CD14-positive monocyte (primary cell): Measurements from ENCODE around the gene PNMA6F. TPM values are rescaled to one million over a fixed set of nuclear protein-coding genes. Genes with fewer than 3 reads are reported as not detected.

Source experiments
- DNase-seq, 3 donors: peaks; one replicate each; pipeline ENCODE4 v3.0.0-alpha.2; 2011 to 2022
- H2AFZ ChIP-seq: 2 replicates; pipeline ENCODE4 v1.6.0; 2012; ENCODE audit warnings: mild to moderate bottlenecking, low read depth, low read length, inconsistent platforms; ENCODE audit not compliant: insufficient read depth, poor library complexity, severe bottlenecking
- H3K27ac ChIP-seq, 2 donors: 1 replicate in 1 of 2; 2 replicates in 1 of 2; pipeline ENCODE4 v1.5.1; 2012 to 2013; ENCODE audit warnings: low read length in 2 of 2, control low read depth in 1 of 2, inconsistent platforms in 1 of 2, low read depth in 1 of 2, mild to moderate bottlenecking in 1 of 2
- H3K27me3 ChIP-seq, 2 donors: one replicate each; pipeline versions ENCODE4 v1.6.0 to v1.6.1; 2011 to 2013; ENCODE audit warnings: low read length in 2 of 2; ENCODE audit not compliant: control insufficient read depth in 2 of 2, insufficient read depth in 2 of 2
- H3K36me3 ChIP-seq, 2 donors: replicated peaks in 1 of 2; 1 replicate in 1 of 2; 2 replicates in 1 of 2; pipeline versions ENCODE4 v1.5.1 to v1.6.1; 2012 to 2013; ENCODE audit warnings: low read length in 2 of 2, control low read depth in 1 of 2, inconsistent platforms in 1 of 2, mild to moderate bottlenecking in 1 of 2; ENCODE audit not compliant: insufficient read depth in 2 of 2, control insufficient read depth in 1 of 2
- H3K4me1 ChIP-seq, 2 donors: 1 replicate in 1 of 2; 2 replicates in 1 of 2; pipeline versions ENCODE4 v1.5.1 to v1.6.1; 2012 to 2013; ENCODE audit warnings: low read length in 2 of 2, control low read depth in 1 of 2, inconsistent platforms in 1 of 2, mild to moderate bottlenecking in 1 of 2, moderate library complexity in 1 of 2; ENCODE audit not compliant: insufficient read depth in 2 of 2, control insufficient read depth in 1 of 2
- H3K4me2 ChIP-seq: replicated peaks from 2 replicates; pipeline ENCODE3; 2012; ENCODE audit warnings: low read length, moderate library complexity, mild to moderate bottlenecking; ENCODE audit not compliant: poor library complexity, severe bottlenecking; ENCODE audit errors: extremely low read depth
- H3K4me3 ChIP-seq, 3 experiments: fragments of 200-600 bp in 1 of 3; sonication (generic) in 1 of 3; replicated peaks in 1 of 3; 1 replicate in 2 of 3; 2 replicates in 1 of 3; pipeline ENCODE4 v1.5.1; 2011 to 2013; ENCODE audit warnings: low read length in 3 of 3, mild to moderate bottlenecking in 3 of 3, control low read depth in 2 of 3, low read depth in 2 of 3, inconsistent platforms in 1 of 3, moderate library complexity in 1 of 3
- H3K79me2 ChIP-seq: 2 replicates; pipeline ENCODE4 v1.6.0; 2012; ENCODE audit warnings: mild to moderate bottlenecking, control low read depth, inconsistent platforms, low read length, moderate library complexity; ENCODE audit not compliant: insufficient read depth
- H3K9ac ChIP-seq: 2 replicates; pipeline ENCODE4 v1.6.0; 2017; ENCODE audit warnings: low read length, mild to moderate bottlenecking; ENCODE audit not compliant: insufficient read depth, poor library complexity, severe bottlenecking
- H3K9me3 ChIP-seq, 2 donors: replicated peaks in 1 of 2; 1 replicate in 1 of 2; 2 replicates in 1 of 2; pipeline versions ENCODE4 v1.5.1 to v1.6.1; 2012 to 2013; ENCODE audit warnings: low read length in 2 of 2, control low read depth in 1 of 2; ENCODE audit not compliant: control insufficient read depth in 1 of 2, insufficient read depth in 1 of 2
- H4K20me1 ChIP-seq: 2 replicates; pipeline ENCODE4 v1.6.0; 2012; ENCODE audit warnings: mild to moderate bottlenecking, low read length, control low read depth, moderate library complexity; ENCODE audit not compliant: insufficient read depth
- H3K27ac Mint-ChIP-seq, 7 donors: one replicate each; pipeline ENCODE4 v1.8.0; 2020; ENCODE audit warnings: mild to moderate bottlenecking in 7 of 7, mixed read lengths in 7 of 7, moderate library complexity in 6 of 7, inconsistent platforms in 2 of 7
- H3K27me3 Mint-ChIP-seq, 3 donors: one replicate each; pipeline ENCODE4 v1.8.0; 2021 to 2022; ENCODE audit warnings: low read depth in 3 of 3, mild to moderate bottlenecking in 3 of 3, mixed read lengths in 3 of 3, moderate library complexity in 3 of 3, inconsistent platforms in 1 of 3
- H3K36me3 Mint-ChIP-seq, 2 donors: one replicate each; pipeline ENCODE4 v1.8.0; 2020; ENCODE audit warnings: mixed read lengths in 2 of 2, inconsistent platforms in 1 of 2, mild to moderate bottlenecking in 1 of 2
- H3K4me1 Mint-ChIP-seq: one replicate; pipeline ENCODE4 v1.8.0; 2020; ENCODE audit warnings: mild to moderate bottlenecking, mixed read lengths
- H3K4me3 Mint-ChIP-seq, 2 donors: one replicate each; pipeline ENCODE4 v1.8.0; 2020; ENCODE audit warnings: mild to moderate bottlenecking in 2 of 2, mixed read lengths in 2 of 2, moderate library complexity in 1 of 2
- H3K9me3 Mint-ChIP-seq, 7 donors: one replicate each; pipeline ENCODE4 v1.8.0; 2020 to 2022; ENCODE audit warnings: mixed read lengths in 7 of 7, mild to moderate bottlenecking in 6 of 7, moderate library complexity in 6 of 7, inconsistent platforms in 2 of 7
- WGBS: methylation state at CpG from one replicate; pipeline ENCODE4 v1.1.5; 2013; ENCODE audit warnings: missing lambda C conversion rate; ENCODE audit not compliant: insufficient coverage; 5-methylcytosine and 5-hydroxymethylcytosine counted together
- intact Hi-C, 2 donors: fragments of 100-400 bp; cut with micrococcal nuclease; formaldehyde crosslinking; loops; one replicate each; pipeline versions ENCODE4 v1.15.0 to v1.15.1; 2023
- polyA plus RNA-seq, 3 donors: library from polyadenylated mRNA; depleted of rRNA in 1 of 3; unstranded in 2 of 3; stranded (reverse) in 1 of 3; fragments of 300-500 nt in 2 of 3; fragments of >200 nt in 1 of 3; fragmentation: Illumina TruSeq in 2 of 3; gene quantifications; 1 replicate in 2 of 3; 2 replicates in 1 of 3; pipeline ENCODE4 v1.2.3, GENCODE V29; 2012 to 2021
- TF ChIP-seq, protein P1 (sequence below): fragments of 200-600 bp; IDR thresholded peaks from one replicate; pipeline ENCODE4 v1.8.0; 2022; ENCODE audit warnings: antibody characterized with exemption, mild to moderate bottlenecking

PNMA6F gene
- polyA plus RNA-seq, 3 donors, result not detected

DNA sequence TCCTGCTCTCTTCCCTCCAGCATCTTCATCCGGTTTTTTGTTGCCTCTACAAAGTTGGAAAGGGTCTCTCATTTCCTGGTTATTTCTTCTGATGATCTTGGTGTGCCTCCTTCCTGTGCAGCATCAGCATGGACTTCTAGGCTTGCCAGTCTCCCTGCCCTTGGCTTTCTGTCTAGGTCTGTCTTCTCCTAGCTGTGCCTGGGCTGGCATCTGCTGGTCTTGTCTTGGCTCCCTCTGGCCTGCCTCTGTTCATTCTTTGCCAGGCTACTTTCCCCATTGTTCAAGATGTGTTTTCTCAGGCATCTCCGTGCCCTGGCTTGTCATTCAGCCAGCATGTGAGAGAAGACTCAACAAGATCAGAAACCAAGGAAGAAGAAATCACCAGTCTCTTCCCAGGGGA lies 22.1 kb upstream of the PNMA6F start:
- Mint-ChIP-seq H3K27ac (peak overlapping the region in 2 of 7 donors; percentile 23 to 33), H3K4me1 (peaks cover 2% of the 10 kb centered on the region), H3K36me3 (peaks cover 64 to 66% of the 10 kb centered on the region in 2 donors), H3K27me3 (peaks cover 0 to 2% (median 2%) of the 10 kb centered on the region in 3 donors), H3K4me3 (no peak overlapping the region), H3K9me3 (peaks cover 0 to 20% (median 2%) of the 10 kb centered on the region in 7 donors)
- no peak overlapping the region for H3K4me2 ChIP-seq
- no peak overlapping the region for H3K9ac ChIP-seq
- TF ChIP-seq, protein P1, sequence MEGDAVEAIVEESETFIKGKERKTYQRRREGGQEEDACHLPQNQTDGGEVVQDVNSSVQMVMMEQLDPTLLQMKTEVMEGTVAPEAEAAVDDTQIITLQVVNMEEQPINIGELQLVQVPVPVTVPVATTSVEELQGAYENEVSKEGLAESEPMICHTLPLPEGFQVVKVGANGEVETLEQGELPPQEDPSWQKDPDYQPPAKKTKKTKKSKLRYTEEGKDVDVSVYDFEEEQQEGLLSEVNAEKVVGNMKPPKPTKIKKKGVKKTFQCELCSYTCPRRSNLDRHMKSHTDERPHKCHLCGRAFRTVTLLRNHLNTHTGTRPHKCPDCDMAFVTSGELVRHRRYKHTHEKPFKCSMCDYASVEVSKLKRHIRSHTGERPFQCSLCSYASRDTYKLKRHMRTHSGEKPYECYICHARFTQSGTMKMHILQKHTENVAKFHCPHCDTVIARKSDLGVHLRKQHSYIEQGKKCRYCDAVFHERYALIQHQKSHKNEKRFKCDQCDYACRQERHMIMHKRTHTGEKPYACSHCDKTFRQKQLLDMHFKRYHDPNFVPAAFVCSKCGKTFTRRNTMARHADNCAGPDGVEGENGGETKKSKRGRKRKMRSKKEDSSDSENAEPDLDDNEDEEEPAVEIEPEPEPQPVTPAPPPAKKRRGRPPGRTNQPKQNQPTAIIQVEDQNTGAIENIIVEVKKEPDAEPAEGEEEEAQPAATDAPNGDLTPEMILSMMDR, result no peak
- H3K4me3 ChIP-seq, result no peak overlapping the region
- intact Hi-C loops, result no loop called here
- no peaks in the 10 kb centered on the region for H3K4me1 ChIP-seq
- peaks cover 34 to 55% of the 10 kb centered on the region in 2 donors for H3K36me3 ChIP-seq
- no peak for DNase-seq
- WGBS, result 100% methylated on average over 1 of the region's 2 CpGs
- no peaks in the 10 kb centered on the region for H3K27me3 ChIP-seq
- no peaks in the 10 kb centered on the region for H3K79me2 ChIP-seq
- H2AFZ ChIP-seq, result no peak overlapping the region
- H3K27ac ChIP-seq, result no peak overlapping the region
- H3K9me3 ChIP-seq, result no peaks in the 10 kb centered on the region
- H4K20me1 ChIP-seq, result no peaks in the 10 kb centered on the region

DNA sequence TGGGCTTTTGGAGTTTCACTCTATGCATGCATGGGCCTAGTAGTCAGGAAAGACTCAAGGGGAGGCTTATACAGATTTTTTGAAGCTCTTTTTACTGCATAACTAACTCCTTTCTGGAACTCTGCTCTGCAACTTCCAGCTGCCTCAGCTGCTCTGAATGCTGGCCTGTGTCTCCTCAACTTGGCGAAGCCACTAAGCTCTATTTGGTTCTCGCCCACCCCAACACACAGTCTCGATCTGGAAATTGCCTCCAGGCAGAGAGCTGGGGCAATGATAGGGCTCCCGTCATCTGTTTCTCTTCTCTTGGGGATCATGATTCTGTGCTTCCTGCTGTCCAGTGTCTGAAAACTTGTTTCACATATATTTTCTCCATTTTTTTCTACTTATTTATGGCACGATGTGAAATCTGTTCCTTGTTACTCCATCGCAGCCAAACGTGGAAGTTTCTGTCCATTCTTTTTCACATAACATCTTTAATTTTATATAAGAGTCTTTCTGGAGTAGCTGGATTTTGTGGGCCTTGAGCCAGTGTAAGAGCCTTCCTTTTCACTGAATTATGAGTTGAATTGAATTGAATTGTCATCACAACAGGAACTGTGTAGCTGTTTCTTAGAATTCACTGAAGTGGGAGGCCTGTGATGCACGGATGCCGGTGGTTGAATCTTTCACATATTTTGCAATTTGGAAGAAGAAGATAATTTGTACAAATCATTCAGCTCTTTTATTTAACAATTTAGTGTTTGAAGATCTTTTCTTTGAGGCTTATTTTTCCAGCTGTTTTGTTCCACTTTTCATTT lies 21.4 kb upstream of the PNMA6F start:
- 100% methylated on average over 4 of the region's 9 CpGs for WGBS
- Mint-ChIP-seq H3K4me1 (peaks cover 3% of the 10 kb centered on the region), H3K27me3 (peaks cover 0 to 7% (median 2%) of the 10 kb centered on the region in 3 donors), H3K4me3 (no peak overlapping the region), H3K9me3 (peaks cover 0 to 18% (median 2%) of the 10 kb centered on the region in 7 donors), H3K36me3 (peaks cover 64 to 67% of the 10 kb centered on the region in 2 donors), H3K27ac (no peak overlapping the region)
- H3K9ac ChIP-seq, result no peak overlapping the region
- H3K27ac ChIP-seq, result no peak overlapping the region
- no peak overlapping the region for H3K4me3 ChIP-seq
- no peak for DNase-seq
- TF ChIP-seq, protein P1, result no peak
- no peaks in the 10 kb centered on the region for H3K4me1 ChIP-seq
- no peaks in the 10 kb centered on the region for H3K79me2 ChIP-seq
- peaks cover 34 to 52% of the 10 kb centered on the region in 2 donors for H3K36me3 ChIP-seq
- no peaks in the 10 kb centered on the region for H3K9me3 ChIP-seq
- H3K27me3 ChIP-seq, result no peaks in the 10 kb centered on the region
- intact Hi-C loops, result no loop called here
- H2AFZ ChIP-seq, result no peak overlapping the region
- no peaks in the 10 kb centered on the region for H4K20me1 ChIP-seq
- no peak overlapping the region for H3K4me2 ChIP-seq
